Suprapubic skin (tissue), 4 donors: ENCODE results near the gene INPP4B. TPM values are rescaled to one million over a fixed set of nuclear protein-coding genes. Genes with fewer than 3 reads are reported as not detected.

ENCODE experiments used
- DNase-seq, 2 donors: peaks; one replicate each; pipeline ENCODE4 v3.0.0-alpha.2; 2019; ENCODE audit warnings: low spot score in 2 of 2
- H3K27ac ChIP-seq: fragments of 200-600 bp; sonication (generic); one replicate; pipeline ENCODE4 v1.5.1; 2019
- H3K27me3 ChIP-seq: fragments of 200-600 bp; sonication (generic); one replicate; pipeline ENCODE4 v1.5.1; 2019
- H3K36me3 ChIP-seq: fragments of 200-600 bp; sonication (generic); one replicate; pipeline ENCODE4 v1.5.1; 2019
- H3K4me1 ChIP-seq: fragments of 200-600 bp; sonication (generic); one replicate; pipeline ENCODE4 v1.5.1; 2019
- H3K4me3 ChIP-seq: fragments of 200-600 bp; sonication (generic); one replicate; pipeline ENCODE4 v1.5.1; 2019; ENCODE audit warnings: mild to moderate bottlenecking
- H3K9me3 ChIP-seq: fragments of 200-600 bp; sonication (generic); one replicate; pipeline ENCODE4 v1.5.1; 2019
- CTCF ChIP-seq, 2 donors: fragments of 200-600 bp in 1 of 2; fragments of 450-650 bp in 1 of 2; sonication (generic) in 1 of 2; IDR thresholded peaks; one replicate each; pipeline ENCODE4 v1.5.1; 2016 to 2019; ENCODE audit warnings: antibody characterized with exemption in 2 of 2, mild to moderate bottlenecking in 1 of 2, moderate library complexity in 1 of 2
- EP300 ChIP-seq: sonication (generic); formaldehyde crosslinking; IDR thresholded peaks from one replicate; pipeline ENCODE4 v1.6.1; 2017; ENCODE audit warnings: antibody characterized with exemption
- POLR2A ChIP-seq, 2 donors: fragments of 450-650 bp; IDR thresholded peaks; one replicate each; pipeline ENCODE4 v1.6.1; 2017; ENCODE audit warnings: antibody characterized with exemption in 2 of 2, mild to moderate bottlenecking in 2 of 2, moderate library complexity in 2 of 2
- POLR2AphosphoS5 ChIP-seq, 3 donors: sonication (generic); formaldehyde crosslinking; IDR thresholded peaks; one replicate each; pipeline ENCODE4 v1.6.1; 2017; ENCODE audit warnings: antibody characterized with exemption in 3 of 3
- whole genome bisulfite sequencing: methylation state at CpG from one replicate; pipeline ENCODE4 v1.1.5; 2018; 5-methylcytosine and 5-hydroxymethylcytosine counted together
- total RNA-seq, 4 donors: library from RNA; depleted of rRNA; stranded (reverse); fragments of >200 nt; gene quantifications; one replicate each; pipeline ENCODE4 v1.1.0, GENCODE V29; 2016

Gene INPP4B
- total RNA-seq, 4 donors from 2014 or later, result 12.4 to 27.4 (median 17.4) TPM

GRCh38 chr4:142566243-142566642 lies 279.9 kb downstream of the INPP4B start:
- no peaks in the 10 kb centered on the region for H3K4me1 ChIP-seq
- peak overlapping the region; percentile 14 for H3K4me3 ChIP-seq
- no peak for TF ChIP-seq POLR2AphosphoS5 (IDR thresholded peaks at IDR 0.05)
- TF ChIP-seq CTCF (IDR thresholded peaks at IDR 0.05), result no peak
- no peak for TF ChIP-seq POLR2A (IDR thresholded peaks at IDR 0.05)
- no peak for TF ChIP-seq EP300
- no peaks in the 10 kb centered on the region for H3K36me3 ChIP-seq
- no peaks in the 10 kb centered on the region for H3K9me3 ChIP-seq
- no peak overlapping the region for H3K27ac ChIP-seq
- DNase-seq, result no peak
- H3K27me3 ChIP-seq, result no peaks in the 10 kb centered on the region

- Histone ChIP-seq H3K27ac (no peak overlapping the region), H3K27me3 (no peaks in the 10 kb centered on the region), H3K9me3 (no peaks in the 10 kb centered on the region), H3K4me1 (no peaks in the 10 kb centered on the region), H3K4me3 (peak overlapping the region; percentile 14), H3K36me3 (no peaks in the 10 kb centered on the region)
- DNase-seq, result no peak
- WGBS, result 48% methylated on average over 7 of the region's 7 CpGs
- TF ChIP-seq EP300 (no peak), CTCF (IDR thresholded peaks at IDR 0.05) (no peak), POLR2AphosphoS5 (IDR thresholded peaks at IDR 0.05) (no peak), POLR2A (IDR thresholded peaks at IDR 0.05) (no peak)
These were observed 280.3 kb downstream of the INPP4B start for GRCh38 chr4:142565771-142566170.

GRCh38 chr4:142563682-142564291 lies 282.3 kb downstream of the INPP4B start:
- DNase-seq, result no peak
- H3K27me3 ChIP-seq, result no peaks in the 10 kb centered on the region
- H3K9me3 ChIP-seq, result no peaks in the 10 kb centered on the region
- TF ChIP-seq EP300, result no peak
- TF ChIP-seq POLR2A (IDR thresholded peaks at IDR 0.05), result no peak
- TF ChIP-seq CTCF (IDR thresholded peaks at IDR 0.05), result no peak
- TF ChIP-seq POLR2AphosphoS5 (IDR thresholded peaks at IDR 0.05), result no peak
- no peak overlapping the region for H3K4me3 ChIP-seq
- H3K36me3 ChIP-seq, result no peaks in the 10 kb centered on the region
- H3K27ac ChIP-seq, result no peak overlapping the region
- no peaks in the 10 kb centered on the region for H3K4me1 ChIP-seq
- WGBS, result 91% methylated on average over 6 of the region's 6 CpGs

- 98% methylated on average over 4 of the region's 4 CpGs for WGBS
- no peaks in the 10 kb centered on the region for H3K36me3 ChIP-seq
- H3K27me3 ChIP-seq, result no peaks in the 10 kb centered on the region
- no peak overlapping the region for H3K4me3 ChIP-seq
- no peak overlapping the region for H3K27ac ChIP-seq
- H3K9me3 ChIP-seq, result no peaks in the 10 kb centered on the region
- no peak for TF ChIP-seq POLR2A (IDR thresholded peaks at IDR 0.05)
- TF ChIP-seq EP300, result no peak
- TF ChIP-seq POLR2AphosphoS5 (IDR thresholded peaks at IDR 0.05), result no peak
- no peak for TF ChIP-seq CTCF (IDR thresholded peaks at IDR 0.05)
- no peak for DNase-seq
- no peaks in the 10 kb centered on the region for H3K4me1 ChIP-seq
These were observed 286.1 kb downstream of the INPP4B start for GRCh38 chr4:142559986-142560385.

GRCh38 chr4:142558851-142559250 lies 287.2 kb downstream of the INPP4B start:
- Histone ChIP-seq H3K4me1 (no peaks in the 10 kb centered on the region), H3K36me3 (no peaks in the 10 kb centered on the region), H3K27ac (no peak overlapping the region), H3K27me3 (no peaks in the 10 kb centered on the region), H3K4me3 (no peak overlapping the region), H3K9me3 (no peaks in the 10 kb centered on the region)
- 59% methylated on average over 4 of the region's 4 CpGs for WGBS
- TF ChIP-seq POLR2A (IDR thresholded peaks at IDR 0.05), result no peak
- TF ChIP-seq EP300, result no peak
- no peak for TF ChIP-seq CTCF (IDR thresholded peaks at IDR 0.05)
- no peak for TF ChIP-seq POLR2AphosphoS5 (IDR thresholded peaks at IDR 0.05)
- DNase-seq, result no peak
